HG03442 (cell line): ENCODE results near the gene USP37.
A peak's percentile ranks its signal among the peaks of the same experiment; 100 is the strongest.

Experiments
- ATAC-seq: cut with Tn5 transposase; IDR thresholded peaks from one replicate; pipeline ENCODE4 v1.9.1; 2021; ENCODE audit warnings: mild to moderate bottlenecking, moderate library complexity; ENCODE audit not compliant: unreplicated experiment

Gene USP37

GRCh38 chr2:218568190-218569037 lies at the start of gene USP37, which contains the start of gene CNOT9:
USP37 (minus strand) TSS chr2:218568351; CDS start chr2:218558653, 9,698 bp downstream.
CNOT9 (plus strand) TSS chr2:218568839; CDS start chr2:218568955, 116 bp downstream.
- ATAC-seq: peak; percentile 67

DNA sequence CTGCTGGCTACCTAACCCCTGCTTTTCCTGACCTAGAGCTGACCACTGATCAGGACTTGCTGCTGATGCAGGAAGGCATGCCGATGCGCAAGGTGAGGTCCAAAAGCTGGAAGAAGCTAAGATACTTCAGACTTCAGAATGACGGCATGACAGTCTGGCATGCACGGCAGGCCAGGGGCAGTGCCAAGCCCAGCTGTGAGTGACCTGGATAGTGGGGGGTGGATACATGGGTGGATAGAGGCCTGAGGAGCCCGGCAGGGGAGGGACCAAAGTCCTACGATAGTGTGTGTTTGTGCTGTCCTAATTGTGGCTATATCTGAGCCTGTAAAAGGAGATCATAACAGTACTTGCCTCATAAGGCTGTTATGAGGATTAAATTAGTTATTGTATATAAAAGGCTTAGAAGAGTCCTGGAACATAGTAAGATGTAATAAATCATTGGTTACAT lies 47.7 kb upstream of the USP37 start:
- no peak for ATAC-seq

DNA sequence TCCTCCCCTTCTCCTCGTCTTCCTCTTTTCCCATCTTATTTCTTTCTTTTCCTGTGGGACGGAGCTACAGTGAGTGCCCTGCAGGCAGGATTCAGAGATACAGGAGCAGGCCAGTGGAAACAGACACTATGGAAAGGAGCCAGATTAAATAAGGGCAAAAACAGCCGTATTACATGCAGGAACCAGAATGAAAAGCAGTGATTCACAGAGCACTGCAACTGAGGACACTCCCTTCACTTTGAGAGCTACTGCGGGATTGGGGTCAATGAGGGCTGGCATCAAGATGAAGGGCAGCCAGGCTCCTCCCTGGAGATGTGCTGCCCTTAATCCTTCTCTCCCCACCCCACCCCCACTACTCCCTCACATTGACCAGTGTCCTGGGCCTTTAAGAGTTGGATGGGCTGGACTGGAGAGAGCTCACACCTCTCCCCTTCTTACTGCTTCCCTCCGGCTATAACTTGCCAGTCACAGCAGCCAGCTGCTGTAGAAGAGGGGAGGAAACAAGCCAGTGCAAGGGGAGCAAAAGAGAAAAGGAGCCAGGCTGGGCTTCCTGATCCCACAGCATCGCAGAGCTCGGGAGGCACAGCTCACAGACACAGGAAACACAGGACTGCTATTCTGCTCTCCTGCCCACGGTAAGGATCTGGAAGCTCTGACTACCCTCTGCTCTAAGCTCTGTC lies 39.4 kb upstream of the USP37 start, which contains the start of gene PLCD4:
TSS of gene PLCD4 (plus strand) at position 464 of the 680 bp plus-strand sequence. CDS start 7,841 bp downstream, outside the sequence.
- no peak for ATAC-seq

DNA sequence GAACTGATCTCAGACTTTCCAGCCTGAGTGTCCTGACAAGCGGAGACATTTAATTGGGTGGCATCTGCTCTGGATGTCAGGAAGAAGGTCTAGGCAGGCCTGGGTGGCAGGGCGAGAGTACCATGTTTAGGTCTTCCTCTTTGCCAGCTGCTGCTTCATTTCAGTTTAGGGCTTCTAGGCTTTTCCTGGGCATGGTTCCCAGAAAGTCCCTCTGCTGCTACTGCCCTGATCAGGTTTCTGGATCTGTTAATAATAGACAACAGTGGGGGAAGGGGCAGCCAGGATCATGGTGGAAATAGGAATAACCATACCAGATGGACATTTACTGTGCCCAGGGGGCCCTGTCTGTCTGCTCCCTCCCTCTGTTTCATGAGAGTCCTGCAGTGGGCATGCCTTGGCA lies 37.3 kb upstream of the USP37 start:
- no peak for ATAC-seq

GRCh38 chr2:218585541-218585940 lies 17.4 kb upstream of the USP37 start:
- ATAC-seq: no peak

- ATAC-seq: no peak
Measured at GRCh38 chr2:218583983-218584850, 16.1 kb upstream of the USP37 start.

GRCh38 chr2:218582076-218582475 lies 13.9 kb upstream of the USP37 start:
- ATAC-seq: peak; percentile 79

DNA sequence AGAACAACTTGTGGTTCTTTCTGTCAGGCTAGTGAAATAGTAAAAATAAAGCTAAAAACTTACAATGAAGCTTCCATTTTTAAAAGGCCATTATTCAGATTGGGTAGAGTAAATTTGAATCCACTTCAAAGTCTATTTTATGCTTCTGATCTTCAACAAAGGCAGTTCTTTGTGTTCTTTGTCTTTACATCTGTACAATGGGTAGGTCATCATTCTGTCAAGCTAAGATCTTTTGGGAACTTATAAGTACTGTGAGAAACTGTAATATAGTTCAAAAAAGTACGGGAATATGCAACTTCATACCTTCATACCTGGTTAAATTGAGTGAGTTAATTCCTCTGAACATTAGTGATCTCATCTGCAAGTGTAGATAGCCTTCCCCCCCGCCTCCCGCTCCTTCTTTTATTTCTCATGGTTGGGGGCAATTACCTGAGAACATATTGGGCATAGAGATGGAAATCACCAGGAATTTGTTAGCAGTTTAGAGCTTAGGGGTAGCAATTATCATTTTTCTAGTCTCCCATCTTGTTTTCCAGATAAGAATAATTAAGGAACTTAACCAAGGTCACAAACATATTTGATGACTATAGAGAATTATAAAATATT lies 10.2 kb upstream of the USP37 start:
- ATAC-seq: no peak

- no peak for ATAC-seq
Measured at GRCh38 chr2:218577482-218578220, 9.5 kb upstream of the USP37 start.

DNA sequence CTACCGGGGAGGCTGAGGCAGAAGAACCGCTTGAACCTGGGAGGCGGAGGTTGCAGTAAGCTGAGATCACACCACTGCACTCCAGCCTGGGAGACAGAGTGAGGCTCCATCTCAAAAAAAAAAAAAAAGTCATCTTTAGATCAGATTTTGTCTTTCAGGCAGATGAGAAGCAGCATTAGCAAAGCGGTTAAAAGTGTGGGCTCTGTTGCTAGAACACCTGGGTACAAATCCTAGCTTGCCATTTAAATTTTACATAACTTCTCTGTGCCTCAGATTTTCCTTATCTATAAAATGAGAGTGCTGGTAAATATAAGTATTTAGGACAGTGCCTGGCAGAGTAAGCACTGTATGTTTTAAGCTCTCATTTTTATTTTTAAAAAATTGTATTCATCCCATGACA lies 8.7 kb upstream of the USP37 start:
- no peak for ATAC-seq

DNA sequence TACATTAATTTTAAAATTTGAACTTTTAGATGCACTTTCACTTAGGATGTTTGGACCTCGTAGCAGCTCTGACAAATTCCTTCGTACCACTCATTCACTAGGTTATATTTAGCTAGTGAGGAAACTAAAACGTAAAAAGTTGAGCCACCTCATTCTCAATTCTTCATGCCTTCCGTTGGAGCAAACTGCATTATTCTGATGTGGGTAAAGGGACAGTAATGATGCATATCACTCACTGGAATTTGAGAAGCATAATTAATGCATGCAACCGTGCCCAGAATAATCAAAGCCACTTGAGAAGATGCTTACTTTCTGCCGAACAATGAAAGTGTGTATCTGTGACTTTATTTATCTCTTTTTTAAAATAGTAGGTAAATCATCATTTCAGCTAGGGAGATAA lies 2.7 kb upstream of the USP37 start:
- ATAC-seq: no peak

DNA sequence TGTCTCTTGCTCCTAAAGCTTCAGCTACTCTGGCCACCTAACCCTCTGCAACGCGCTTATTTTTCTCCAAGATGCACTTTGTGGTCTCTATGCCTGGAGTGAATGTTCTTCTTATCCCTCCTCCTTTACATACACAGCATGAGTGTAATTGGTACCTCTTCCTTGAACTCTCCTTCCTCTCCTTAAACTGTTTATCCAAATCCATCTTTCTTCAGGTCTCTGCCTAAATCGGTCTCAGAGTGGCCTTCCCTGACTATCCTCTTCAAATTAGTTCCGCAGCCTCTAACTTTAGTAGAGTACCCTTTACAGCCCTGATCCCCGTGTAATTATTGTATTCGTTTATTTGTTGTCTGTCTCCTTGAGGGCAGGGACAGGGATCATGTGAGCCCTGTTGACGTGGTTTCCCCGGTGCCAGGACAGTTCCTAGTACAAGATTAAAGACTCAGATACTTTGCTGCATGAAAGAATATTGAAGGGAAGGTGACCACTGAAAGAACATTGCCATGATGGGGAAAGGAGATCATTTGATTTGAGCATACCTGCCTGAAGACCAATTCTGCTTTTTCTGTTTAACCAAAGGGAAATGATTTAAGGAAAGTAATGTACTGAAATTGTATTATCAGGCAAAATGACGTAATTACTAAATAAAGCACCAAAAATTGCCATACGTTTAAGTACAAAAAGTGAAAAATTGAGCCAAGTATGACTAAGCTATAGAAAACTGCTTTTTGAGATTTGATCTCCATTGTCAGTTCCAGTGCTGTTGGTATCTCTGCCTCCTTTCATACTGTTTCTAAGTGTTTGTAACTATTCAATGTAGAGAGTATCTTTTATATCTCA lies 1.7 kb upstream of the USP37 start:
- no peak for ATAC-seq

- peak; percentile 25 for ATAC-seq
Measured at GRCh38 chr2:218569038-218569431, 884 bp upstream of the USP37 start.

GRCh38 chr2:218567797-218568189 lies 358 bp downstream of the USP37 start:
- peak; percentile 38 for ATAC-seq

- ATAC-seq: no peak
Measured at GRCh38 chr2:218566296-218566695, 1.9 kb downstream of the USP37 start.

GRCh38 chr2:218564056-218564455 lies 4.1 kb downstream of the USP37 start:
- no peak for ATAC-seq

- ATAC-seq: no peak
Measured at GRCh38 chr2:218558986-218559385, 9.2 kb downstream of the USP37 start.

- ATAC-seq: no peak
Measured at GRCh38 chr2:218557941-218558340, 10.2 kb downstream of the USP37 start.

DNA sequence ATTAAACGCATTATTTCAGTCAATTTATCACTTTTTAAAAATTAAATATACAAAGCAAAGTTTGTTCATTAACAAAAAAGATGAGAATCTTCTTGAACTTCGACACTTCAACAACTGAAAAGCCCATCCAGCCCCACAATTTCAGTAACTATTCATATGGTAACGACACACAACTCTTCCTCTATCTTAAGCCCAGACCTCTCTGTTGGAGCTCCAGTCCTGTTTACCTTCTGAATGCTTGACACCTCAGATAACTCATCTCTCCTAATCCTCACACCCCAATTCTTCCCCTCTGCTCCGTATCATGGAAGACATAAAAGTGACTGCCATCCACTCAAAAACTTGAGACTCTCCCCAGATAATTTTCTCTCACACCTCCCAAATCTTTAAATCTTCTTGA lies 12.6 kb downstream of the USP37 start:
- no peak for ATAC-seq
